ENCODE measurements around the gene PCGF1.

DNA sequence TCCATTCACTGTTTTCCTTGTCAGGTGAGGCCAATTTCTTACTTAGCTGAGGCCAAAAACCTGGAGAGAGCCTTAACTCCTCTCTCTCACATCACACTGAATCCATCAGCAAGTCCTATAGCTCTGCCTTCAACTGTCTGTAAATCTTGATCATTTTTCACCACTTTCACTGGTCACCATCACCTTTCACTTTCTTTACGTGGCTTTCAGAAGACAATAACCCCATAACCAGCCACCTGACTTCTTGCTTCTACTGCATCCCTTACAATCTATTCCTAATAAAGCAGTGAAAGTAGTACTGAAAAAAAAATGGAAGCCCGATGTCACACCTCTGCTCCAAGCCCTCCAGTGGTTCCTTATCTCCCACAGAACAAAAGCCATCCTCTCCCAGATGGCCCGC, 38.5 kb upstream of the PCGF1 start:
- no peak for TF ChIP-seq POLR2A (IDR thresholded peaks at IDR 0.05; ENCODE audit: low read depth, low read length)
- TF ChIP-seq POLR2AphosphoS5 (IDR thresholded peaks at IDR 0.05; ENCODE audit: low read depth, low read length): no peak
- TF ChIP-seq TAF1 (IDR thresholded peaks at IDR 0.05; ENCODE audit: borderline replicate concordance, low read depth, low read length): no peak
